Measurements from ENCODE around the gene MTCL1. TPM values are rescaled to one million over a fixed set of nuclear protein-coding genes. Genes with fewer than 3 reads are reported as not detected.
A peak's percentile ranks its signal among the peaks of the same experiment; 100 is the strongest.

Gene MTCL1
- total and polyA plus RNA-seq, 2 donors = 11.0 to 15.9 TPM

DNA sequence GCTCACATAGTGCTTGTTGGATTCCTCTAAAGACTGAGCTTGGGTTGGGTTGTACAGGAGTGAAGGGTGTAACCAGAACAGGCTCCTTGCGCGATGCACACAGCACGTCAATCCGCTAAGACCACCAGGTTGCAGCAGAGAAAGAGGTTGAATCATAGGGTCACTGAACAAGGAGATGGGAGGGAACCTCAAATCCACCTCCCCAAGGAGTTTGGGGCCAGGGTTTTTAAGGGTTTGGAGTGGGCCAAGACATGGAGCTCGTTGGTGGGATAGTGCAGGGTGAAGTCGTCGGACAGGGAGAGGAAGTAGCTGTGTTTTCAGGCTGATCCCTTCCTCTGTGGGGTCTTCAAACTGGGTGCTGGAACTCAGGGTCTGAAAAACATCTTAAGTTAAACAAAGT, 20.8 kb upstream of the MTCL1 start:
- 95% methylated on average over 7 of the region's 7 CpGs for WGBS
- Histone ChIP-seq H3K27me3 (ENCODE audit: control insufficient read depth in 2 of 2, insufficient read depth in 1 of 2, low read length in 1 of 2) (no peaks in the 10 kb centered on the region), H3K36me3 (ENCODE audit: control insufficient read depth in 2 of 2, insufficient read depth in 2 of 2, low read length in 1 of 2) (no peaks in the 10 kb centered on the region), H3K27ac (ENCODE audit: low read depth in 1 of 2, low read length in 1 of 2) (no peak overlapping the region), H3K9me3 (ENCODE audit: control insufficient read depth in 2 of 2, insufficient read depth in 1 of 2, low read length in 1 of 2) (no peaks in the 10 kb centered on the region), H3K4me1 (ENCODE audit: control insufficient read depth in 2 of 2, insufficient read depth in 2 of 2, low read length in 2 of 2) (peaks cover 0 to 2% of the 10 kb centered on the region in 2 donors), H3K4me3 (ENCODE audit: low read length in 2 of 2) (no peak overlapping the region)
- no peak for DNase-seq (ENCODE audit: low read depth in 6 of 9, low spot score in 9 of 9)

GRCh38 chr18:8685141-8685913, 20.0 kb upstream of the MTCL1 start:
- no peaks in the 10 kb centered on the region for H3K36me3 ChIP-seq (ENCODE audit: control insufficient read depth in 2 of 2, insufficient read depth in 2 of 2, low read length in 1 of 2)
- no peak overlapping the region for H3K4me3 ChIP-seq (ENCODE audit: low read length in 2 of 2)
- DNase-seq (ENCODE audit: low read depth in 6 of 9, low spot score in 9 of 9) = no peak
- no peaks in the 10 kb centered on the region for H3K27me3 ChIP-seq (ENCODE audit: control insufficient read depth in 2 of 2, insufficient read depth in 1 of 2, low read length in 1 of 2)
- peaks cover 0 to 2% of the 10 kb centered on the region in 2 donors for H3K4me1 ChIP-seq (ENCODE audit: control insufficient read depth in 2 of 2, insufficient read depth in 2 of 2, low read length in 2 of 2)
- H3K27ac ChIP-seq (ENCODE audit: low read depth in 1 of 2, low read length in 1 of 2) = peak overlapping the region; percentile 62 to 68
- WGBS = 94% methylated on average over 13 of the region's 13 CpGs
- no peaks in the 10 kb centered on the region for H3K9me3 ChIP-seq (ENCODE audit: control insufficient read depth in 2 of 2, insufficient read depth in 1 of 2, low read length in 1 of 2)

- 98% methylated on average over 8 of the region's 8 CpGs for WGBS
- H3K9me3 ChIP-seq (ENCODE audit: control insufficient read depth in 2 of 2, insufficient read depth in 1 of 2, low read length in 1 of 2) = no peaks in the 10 kb centered on the region
- no peak for DNase-seq (ENCODE audit: low read depth in 6 of 9, low spot score in 9 of 9)
- peaks cover 0 to 2% of the 10 kb centered on the region in 2 donors for H3K4me1 ChIP-seq (ENCODE audit: control insufficient read depth in 2 of 2, insufficient read depth in 2 of 2, low read length in 2 of 2)
- H3K36me3 ChIP-seq (ENCODE audit: control insufficient read depth in 2 of 2, insufficient read depth in 2 of 2, low read length in 1 of 2) = no peaks in the 10 kb centered on the region
- H3K4me3 ChIP-seq (ENCODE audit: low read length in 2 of 2) = no peak overlapping the region
- no peaks in the 10 kb centered on the region for H3K27me3 ChIP-seq (ENCODE audit: control insufficient read depth in 2 of 2, insufficient read depth in 1 of 2, low read length in 1 of 2)
- H3K27ac ChIP-seq (ENCODE audit: low read depth in 1 of 2, low read length in 1 of 2) = no peak overlapping the region
Observed at GRCh38 chr18:8685914-8686216, 19.5 kb upstream of the MTCL1 start.

- Histone ChIP-seq H3K4me3 (ENCODE audit: low read length in 2 of 2) (no peak overlapping the region), H3K27ac (ENCODE audit: low read depth in 1 of 2, low read length in 1 of 2) (no peak overlapping the region), H3K9me3 (ENCODE audit: control insufficient read depth in 2 of 2, insufficient read depth in 1 of 2, low read length in 1 of 2) (no peaks in the 10 kb centered on the region), H3K27me3 (ENCODE audit: control insufficient read depth in 2 of 2, insufficient read depth in 1 of 2, low read length in 1 of 2) (no peaks in the 10 kb centered on the region), H3K36me3 (ENCODE audit: control insufficient read depth in 2 of 2, insufficient read depth in 2 of 2, low read length in 1 of 2) (no peaks in the 10 kb centered on the region), H3K4me1 (ENCODE audit: control insufficient read depth in 2 of 2, insufficient read depth in 2 of 2, low read length in 2 of 2) (peaks cover 0 to 2% of the 10 kb centered on the region in 2 donors)
- 87% methylated on average over 6 of the region's 6 CpGs for WGBS
- no peak for DNase-seq (ENCODE audit: low read depth in 6 of 9, low spot score in 9 of 9)
Observed at GRCh38 chr18:8686611-8687010, 18.7 kb upstream of the MTCL1 start.

DNA sequence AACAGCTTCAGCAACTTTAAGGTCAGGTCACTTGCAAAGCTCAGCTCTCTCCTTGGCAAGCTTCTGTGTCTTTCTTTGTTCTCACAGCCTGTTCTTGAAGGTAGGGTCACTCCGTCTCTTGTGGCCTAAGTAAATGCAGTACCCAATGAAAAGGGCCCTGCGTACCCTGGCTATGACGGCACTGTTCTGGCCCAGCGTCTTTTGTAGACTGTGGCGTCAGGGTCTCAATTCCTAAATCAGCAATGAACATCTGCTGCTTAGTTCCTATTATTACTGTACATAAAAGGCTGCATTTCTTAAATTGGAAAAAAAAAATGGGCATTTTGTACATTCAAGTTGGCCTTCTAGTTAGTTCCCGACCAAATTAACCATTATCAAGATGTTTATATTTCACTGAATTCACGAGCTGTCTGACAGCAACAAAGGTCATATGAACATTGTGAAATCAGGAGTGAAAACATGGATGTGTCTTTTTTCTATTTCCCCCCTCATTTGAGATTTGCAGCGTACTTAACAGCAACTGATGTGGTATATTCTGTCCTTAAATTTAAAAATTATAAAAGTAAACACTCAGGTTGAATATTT, 17.0 kb upstream of the MTCL1 start:
- DNase-seq (ENCODE audit: low read depth in 6 of 9, low spot score in 9 of 9) = no peak
- no peaks in the 10 kb centered on the region for H3K36me3 ChIP-seq (ENCODE audit: control insufficient read depth in 2 of 2, insufficient read depth in 2 of 2, low read length in 1 of 2)
- H3K4me3 ChIP-seq (ENCODE audit: low read length in 2 of 2) = no peak overlapping the region
- H3K4me1 ChIP-seq (ENCODE audit: control insufficient read depth in 2 of 2, insufficient read depth in 2 of 2, low read length in 2 of 2) = peaks cover 0 to 2% of the 10 kb centered on the region in 2 donors
- no peak overlapping the region for H3K27ac ChIP-seq (ENCODE audit: low read depth in 1 of 2, low read length in 1 of 2)
- no peaks in the 10 kb centered on the region for H3K27me3 ChIP-seq (ENCODE audit: control insufficient read depth in 2 of 2, insufficient read depth in 1 of 2, low read length in 1 of 2)
- 95% methylated on average over 8 of the region's 8 CpGs for WGBS
- H3K9me3 ChIP-seq (ENCODE audit: control insufficient read depth in 2 of 2, insufficient read depth in 1 of 2, low read length in 1 of 2) = no peaks in the 10 kb centered on the region

- Histone ChIP-seq H3K27ac (ENCODE audit: low read depth in 1 of 2, low read length in 1 of 2) (no peak overlapping the region), H3K36me3 (ENCODE audit: control insufficient read depth in 2 of 2, insufficient read depth in 2 of 2, low read length in 1 of 2) (no peaks in the 10 kb centered on the region), H3K4me3 (ENCODE audit: low read length in 2 of 2) (no peak overlapping the region), H3K9me3 (ENCODE audit: control insufficient read depth in 2 of 2, insufficient read depth in 1 of 2, low read length in 1 of 2) (no peaks in the 10 kb centered on the region), H3K27me3 (ENCODE audit: control insufficient read depth in 2 of 2, insufficient read depth in 1 of 2, low read length in 1 of 2) (no peaks in the 10 kb centered on the region), H3K4me1 (ENCODE audit: control insufficient read depth in 2 of 2, insufficient read depth in 2 of 2, low read length in 2 of 2) (peaks cover 0 to 2% of the 10 kb centered on the region in 2 donors)
- DNase-seq (ENCODE audit: low read depth in 6 of 9, low spot score in 9 of 9) = no peak
- WGBS = 98% methylated on average over 8 of the region's 8 CpGs
Observed at GRCh38 chr18:8688816-8689215, 16.5 kb upstream of the MTCL1 start.

DNA sequence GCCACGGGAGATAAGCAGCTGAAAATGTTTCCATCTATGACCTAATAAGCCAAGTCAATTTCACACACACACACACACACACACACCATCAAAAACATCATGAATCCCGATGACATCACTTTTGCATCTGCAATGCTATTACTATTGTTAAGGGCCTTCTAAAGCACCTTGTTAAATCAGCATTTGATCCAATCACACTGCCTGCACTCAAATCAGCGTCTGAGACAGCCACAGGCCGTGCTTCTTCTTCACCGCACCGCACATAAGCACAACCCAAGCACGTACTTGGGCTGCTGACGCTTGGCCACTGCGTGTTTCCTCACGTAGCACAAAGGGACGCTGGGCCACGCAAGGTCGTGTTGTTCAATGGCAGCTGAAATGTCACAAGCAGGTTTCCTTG, 15.8 kb upstream of the MTCL1 start:
- H3K27ac ChIP-seq (ENCODE audit: low read depth in 1 of 2, low read length in 1 of 2) = no peak overlapping the region
- no peaks in the 10 kb centered on the region for H3K9me3 ChIP-seq (ENCODE audit: control insufficient read depth in 2 of 2, insufficient read depth in 1 of 2, low read length in 1 of 2)
- no peak for DNase-seq (ENCODE audit: low read depth in 6 of 9, low spot score in 9 of 9)
- H3K36me3 ChIP-seq (ENCODE audit: control insufficient read depth in 2 of 2, insufficient read depth in 2 of 2, low read length in 1 of 2) = no peaks in the 10 kb centered on the region
- 97% methylated on average over 13 of the region's 13 CpGs for WGBS
- H3K4me1 ChIP-seq (ENCODE audit: control insufficient read depth in 2 of 2, insufficient read depth in 2 of 2, low read length in 2 of 2) = peaks cover 0 to 2% of the 10 kb centered on the region in 2 donors
- no peak overlapping the region for H3K4me3 ChIP-seq (ENCODE audit: low read length in 2 of 2)
- H3K27me3 ChIP-seq (ENCODE audit: control insufficient read depth in 2 of 2, insufficient read depth in 1 of 2, low read length in 1 of 2) = no peaks in the 10 kb centered on the region

GRCh38 chr18:8694891-8695290, 10.5 kb upstream of the MTCL1 start:
- Histone ChIP-seq H3K4me3 (ENCODE audit: low read length in 2 of 2) (no peak overlapping the region), H3K27me3 (ENCODE audit: control insufficient read depth in 2 of 2, insufficient read depth in 1 of 2, low read length in 1 of 2) (peaks cover 0 to 7% of the 10 kb centered on the region in 2 donors), H3K4me1 (ENCODE audit: control insufficient read depth in 2 of 2, insufficient read depth in 2 of 2, low read length in 2 of 2) (no peaks in the 10 kb centered on the region), H3K36me3 (ENCODE audit: control insufficient read depth in 2 of 2, insufficient read depth in 2 of 2, low read length in 1 of 2) (no peaks in the 10 kb centered on the region), H3K9me3 (ENCODE audit: control insufficient read depth in 2 of 2, insufficient read depth in 1 of 2, low read length in 1 of 2) (no peaks in the 10 kb centered on the region), H3K27ac (ENCODE audit: low read depth in 1 of 2, low read length in 1 of 2) (no peak overlapping the region)
- no peak for DNase-seq (ENCODE audit: low read depth in 6 of 9, low spot score in 9 of 9)
- 88% methylated on average over 10 of the region's 10 CpGs for WGBS

DNA sequence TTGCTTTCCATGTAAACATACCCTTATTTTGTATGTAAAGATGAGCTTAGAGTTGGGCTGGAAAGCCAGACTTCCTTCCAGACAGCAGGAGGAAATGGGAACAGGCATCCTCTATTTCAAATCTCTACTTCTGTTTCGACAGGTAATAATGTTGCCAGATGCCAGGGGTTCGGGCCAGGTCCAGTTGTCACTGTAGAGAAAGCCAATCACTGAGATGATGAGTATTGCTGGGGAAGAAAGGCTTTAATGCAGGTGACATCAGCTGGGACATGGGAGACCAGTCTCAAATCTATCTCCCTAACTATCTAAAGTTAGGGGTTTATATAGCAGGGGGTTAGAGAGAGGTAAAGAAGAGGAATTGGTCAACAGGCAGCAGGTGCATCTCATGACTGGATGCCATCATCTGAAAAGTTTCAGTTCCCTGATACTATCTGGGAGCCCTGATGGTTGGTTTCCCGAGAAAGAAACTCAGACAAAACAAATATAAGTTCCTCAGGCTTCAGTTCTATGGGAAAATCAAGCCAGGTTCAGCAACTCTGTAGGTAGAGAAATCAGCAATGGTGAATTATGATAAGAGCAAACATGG, 9.3 kb upstream of the MTCL1 start:
- Histone ChIP-seq H3K36me3 (ENCODE audit: control insufficient read depth in 2 of 2, insufficient read depth in 2 of 2, low read length in 1 of 2) (no peaks in the 10 kb centered on the region), H3K27ac (ENCODE audit: low read depth in 1 of 2, low read length in 1 of 2) (no peak overlapping the region), H3K9me3 (ENCODE audit: control insufficient read depth in 2 of 2, insufficient read depth in 1 of 2, low read length in 1 of 2) (no peaks in the 10 kb centered on the region), H3K4me3 (ENCODE audit: low read length in 2 of 2) (no peak overlapping the region), H3K27me3 (ENCODE audit: control insufficient read depth in 2 of 2, insufficient read depth in 1 of 2, low read length in 1 of 2) (peaks cover 0 to 10% of the 10 kb centered on the region in 2 donors), H3K4me1 (ENCODE audit: control insufficient read depth in 2 of 2, insufficient read depth in 2 of 2, low read length in 2 of 2) (no peaks in the 10 kb centered on the region)
- 93% methylated on average over 3 of the region's 3 CpGs for WGBS
- DNase-seq (ENCODE audit: low read depth in 6 of 9, low spot score in 9 of 9) = no peak

Data from thymus (tissue), 11 donors.